ENCODE data around the gene IL32. TPM values are rescaled to one million over a fixed set of nuclear protein-coding genes. Genes with fewer than 3 reads are reported as not detected.

The IL32 gene
- total and polyA plus RNA-seq, 9 of the 15 experiments (the other 6 are each of a cell fraction or from before 2014, with no cell fraction given) = 0.21 to 2.2 (median 0.37) TPM; not detected in 3

GRCh38 chr16:3027983-3028715 lies 37.3 kb upstream of the IL32 start (continued):
- TF ChIP-seq ARID4B (CRISPR knock-in tag; IDR thresholded peaks at IDR 0.05) = no peak
- peak; percentile 51 for TF ChIP-seq CXXC5 (CRISPR knock-in tag; IDR thresholded peaks at IDR 0.05)
- TF ChIP-seq CREM (IDR thresholded peaks at IDR 0.05; ENCODE audit: low read depth) = peak; percentile 64
- TF ChIP-seq RBFOX2 (IDR thresholded peaks at IDR 0.05; ENCODE audit: low read depth, low read length) = peak; percentile 57
- peak; percentile 29 for TF ChIP-seq TBP (optimal IDR thresholded peaks at IDR 0.05; ENCODE audit: low read depth, low read length)
- no peak for TF ChIP-seq PHF20 (IDR thresholded peaks at IDR 0.05; ENCODE audit: partially characterized antibody)
- peak in 1 of 2 experiments; percentile 63; a peak in 1 of 4 replicates for TF ChIP-seq RCOR1 (IDR thresholded peaks at IDR 0.05; ENCODE audit: borderline replicate concordance in 1 of 2, low read depth in 2 of 2, low read length in 2 of 2)
- peak; percentile 83 for TF ChIP-seq HMGN3 (IDR thresholded peaks at IDR 0.05; ENCODE audit: borderline replicate concordance, extremely low read depth, insufficient read length, low read depth, low read length)
- no peak for TF ChIP-seq TSHZ1 (CRISPR knock-in tag; IDR thresholded peaks at IDR 0.05)
- TF ChIP-seq CTCF (IDR thresholded peaks at IDR 0.05 in 2 of 3, conservative IDR thresholded peaks at IDR 0.05 in 1 of 3; ENCODE audit: insufficient read depth in 2 of 3, low read depth in 1 of 3, low read length in 3 of 3) = peak; percentile 61 to 96 (median 91); a peak in 5 of 6 replicates
- TF ChIP-seq CBX3 (IDR thresholded peaks at IDR 0.05; ENCODE audit: borderline replicate concordance in 1 of 2, low read length in 2 of 2) = no peak
- peak; percentile 66 for TF ChIP-seq POLR2G (IDR thresholded peaks at IDR 0.05; ENCODE audit: low read depth, low read length)
- peak; percentile 94 for TF ChIP-seq CTCFL (IDR thresholded peaks at IDR 0.05; ENCODE audit: borderline replicate concordance, insufficient read depth, low read depth, low read length, poor library complexity, severe bottlenecking)
- peak; percentile 10 for TF ChIP-seq MEIS2 (IDR thresholded peaks at IDR 0.05; ENCODE audit: partially characterized antibody)
